ENCODE data around the gene MEG3. TPM values are rescaled to one million over a fixed set of nuclear protein-coding genes. Genes with fewer than 3 reads are reported as not detected.

The MEG3 gene
- total and polyA plus RNA-seq, 2 experiments from 2014 or later = not detected

DNA sequence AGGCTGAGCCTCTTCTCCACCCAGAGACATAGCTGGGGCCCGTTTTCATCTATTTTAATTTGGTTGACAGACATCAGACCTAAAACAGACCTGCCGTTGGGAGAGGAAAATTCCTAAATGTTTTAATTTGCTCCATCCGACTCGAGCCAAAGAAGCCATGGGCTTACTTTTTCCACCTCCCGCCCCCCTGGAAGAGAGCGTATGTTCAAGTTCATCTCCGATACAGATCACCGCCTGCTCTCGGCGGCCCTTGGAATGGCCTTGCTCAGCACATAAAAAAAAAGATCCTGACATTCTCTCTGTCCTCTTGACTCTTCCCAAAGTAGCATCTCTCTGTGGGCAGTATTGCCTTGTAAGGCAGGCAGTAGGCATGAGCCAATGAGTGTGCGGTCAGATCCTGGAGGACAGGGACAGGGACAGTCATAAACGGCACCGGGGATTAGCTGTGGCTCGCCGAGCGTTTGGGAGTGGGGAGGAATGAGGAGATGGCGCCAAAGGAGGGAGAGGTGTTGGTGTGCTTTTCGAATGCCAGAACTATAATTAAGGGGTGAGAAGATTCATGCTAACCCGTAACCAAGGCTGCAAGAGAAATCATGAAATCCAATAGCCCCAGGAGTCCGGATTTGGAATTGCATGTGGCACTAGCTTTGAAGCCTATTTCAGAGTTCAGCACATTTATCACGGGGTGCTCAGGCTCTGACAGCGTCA, 47.9 kb upstream of the MEG3 start:
- Histone ChIP-seq H4K20me1 (replicated peaks; ENCODE audit: insufficient read depth) (no peaks in the 10 kb centered on the region), H3K79me2 (replicated peaks; ENCODE audit: insufficient read depth) (no peaks in the 10 kb centered on the region), H3K4me3 (no peak overlapping the region), H3K27ac (ENCODE audit: low read depth) (no peak overlapping the region), H2AFZ (no peak overlapping the region; the same call in 1 of the 2 replicates), H3K4me1 (ENCODE audit: insufficient read depth) (no peaks in the 10 kb centered on the region), H3K36me3 (ENCODE audit: insufficient read depth) (no peaks in the 10 kb centered on the region), H3K27me3 (ENCODE audit: insufficient read depth) (no peaks in the 10 kb centered on the region), H3K9me2 (ENCODE audit: insufficient read depth) (no peaks in the 10 kb centered on the region), H3K4me2 (no peak overlapping the region), H3F3A (replicated peaks; ENCODE audit: low read depth) (no peaks in the 10 kb centered on the region)
- no peaks in the 10 kb centered on the region for H3K36me3 Mint-ChIP-seq (ENCODE audit: low read depth)
- H3K9me3 Mint-ChIP-seq = no peaks in the 10 kb centered on the region
- no peaks in the 10 kb centered on the region for H3K4me1 Mint-ChIP-seq
- no peak for ATAC-seq
- DNase-seq (ENCODE audit: low spot score) = no peak
- peaks cover 16% of the 10 kb centered on the region for H3K27me3 Mint-ChIP-seq (ENCODE audit: insufficient read depth, low read depth, poor library complexity)
- H3K4me3 Mint-ChIP-seq = no peak overlapping the region
- no peak overlapping the region for H3K27ac Mint-ChIP-seq
- TF ChIP-seq ZNF114 (CRISPR knock-in tag; IDR thresholded peaks at IDR 0.05) = no peak
- TF ChIP-seq, protein P1, sequence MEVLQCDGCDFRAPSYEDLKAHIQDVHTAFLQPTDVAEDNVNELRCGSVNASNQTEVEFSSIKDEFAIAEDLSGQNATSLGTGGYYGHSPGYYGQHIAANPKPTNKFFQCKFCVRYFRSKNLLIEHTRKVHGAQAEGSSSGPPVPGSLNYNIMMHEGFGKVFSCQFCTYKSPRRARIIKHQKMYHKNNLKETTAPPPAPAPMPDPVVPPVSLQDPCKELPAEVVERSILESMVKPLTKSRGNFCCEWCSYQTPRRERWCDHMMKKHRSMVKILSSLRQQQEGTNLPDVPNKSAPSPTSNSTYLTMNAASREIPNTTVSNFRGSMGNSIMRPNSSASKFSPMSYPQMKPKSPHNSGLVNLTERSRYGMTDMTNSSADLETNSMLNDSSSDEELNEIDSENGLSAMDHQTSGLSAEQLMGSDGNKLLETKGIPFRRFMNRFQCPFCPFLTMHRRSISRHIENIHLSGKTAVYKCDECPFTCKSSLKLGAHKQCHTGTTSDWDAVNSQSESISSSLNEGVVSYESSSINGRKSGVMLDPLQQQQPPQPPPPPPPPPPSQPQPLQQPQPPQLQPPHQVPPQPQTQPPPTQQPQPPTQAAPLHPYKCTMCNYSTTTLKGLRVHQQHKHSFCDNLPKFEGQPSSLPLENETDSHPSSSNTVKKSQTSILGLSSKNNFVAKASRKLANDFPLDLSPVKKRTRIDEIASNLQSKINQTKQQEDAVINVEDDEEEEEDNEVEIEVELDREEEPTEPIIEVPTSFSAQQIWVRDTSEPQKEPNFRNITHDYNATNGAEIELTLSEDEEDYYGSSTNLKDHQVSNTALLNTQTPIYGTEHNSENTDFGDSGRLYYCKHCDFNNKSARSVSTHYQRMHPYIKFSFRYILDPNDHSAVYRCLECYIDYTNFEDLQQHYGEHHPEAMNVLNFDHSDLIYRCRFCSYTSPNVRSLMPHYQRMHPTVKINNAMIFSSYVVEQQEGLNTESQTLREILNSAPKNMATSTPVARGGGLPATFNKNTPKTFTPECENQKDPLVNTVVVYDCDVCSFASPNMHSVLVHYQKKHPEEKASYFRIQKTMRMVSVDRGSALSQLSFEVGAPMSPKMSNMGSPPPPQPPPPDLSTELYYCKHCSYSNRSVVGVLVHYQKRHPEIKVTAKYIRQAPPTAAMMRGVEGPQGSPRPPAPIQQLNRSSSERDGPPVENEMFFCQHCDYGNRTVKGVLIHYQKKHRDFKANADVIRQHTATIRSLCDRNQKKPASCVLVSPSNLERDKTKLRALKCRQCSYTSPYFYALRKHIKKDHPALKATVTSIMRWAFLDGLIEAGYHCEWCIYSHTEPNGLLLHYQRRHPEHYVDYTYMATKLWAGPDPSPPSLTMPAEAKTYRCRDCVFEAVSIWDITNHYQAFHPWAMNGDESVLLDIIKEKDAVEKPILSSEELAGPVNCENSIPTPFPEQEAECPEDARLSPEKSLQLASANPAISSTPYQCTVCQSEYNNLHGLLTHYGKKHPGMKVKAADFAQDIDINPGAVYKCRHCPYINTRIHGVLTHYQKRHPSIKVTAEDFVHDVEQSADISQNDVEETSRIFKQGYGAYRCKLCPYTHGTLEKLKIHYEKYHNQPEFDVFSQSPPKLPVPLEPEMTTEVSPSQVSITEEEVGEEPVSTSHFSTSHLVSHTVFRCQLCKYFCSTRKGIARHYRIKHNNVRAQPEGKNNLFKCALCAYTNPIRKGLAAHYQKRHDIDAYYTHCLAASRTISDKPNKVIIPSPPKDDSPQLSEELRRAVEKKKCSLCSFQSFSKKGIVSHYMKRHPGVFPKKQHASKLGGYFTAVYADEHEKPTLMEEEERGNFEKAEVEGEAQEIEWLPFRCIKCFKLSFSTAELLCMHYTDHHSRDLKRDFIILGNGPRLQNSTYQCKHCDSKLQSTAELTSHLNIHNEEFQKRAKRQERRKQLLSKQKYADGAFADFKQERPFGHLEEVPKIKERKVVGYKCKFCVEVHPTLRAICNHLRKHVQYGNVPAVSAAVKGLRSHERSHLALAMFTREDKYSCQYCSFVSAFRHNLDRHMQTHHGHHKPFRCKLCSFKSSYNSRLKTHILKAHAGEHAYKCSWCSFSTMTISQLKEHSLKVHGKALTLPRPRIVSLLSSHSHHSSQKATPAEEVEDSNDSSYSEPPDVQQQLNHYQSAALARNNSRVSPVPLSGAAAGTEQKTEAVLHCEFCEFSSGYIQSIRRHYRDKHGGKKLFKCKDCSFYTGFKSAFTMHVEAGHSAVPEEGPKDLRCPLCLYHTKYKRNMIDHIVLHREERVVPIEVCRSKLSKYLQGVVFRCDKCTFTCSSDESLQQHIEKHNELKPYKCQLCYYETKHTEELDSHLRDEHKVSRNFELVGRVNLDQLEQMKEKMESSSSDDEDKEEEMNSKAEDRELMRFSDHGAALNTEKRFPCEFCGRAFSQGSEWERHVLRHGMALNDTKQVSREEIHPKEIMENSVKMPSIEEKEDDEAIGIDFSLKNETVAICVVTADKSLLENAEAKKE (CRISPR knock-in tag; IDR thresholded peaks at IDR 0.05) = no peak
- no peak for TF ChIP-seq ZNF331 (CRISPR knock-in tag; IDR thresholded peaks at IDR 0.05; ENCODE audit: low read depth)
- no peak for TF ChIP-seq POLR2AphosphoS5 (IDR thresholded peaks at IDR 0.05; ENCODE audit: low read depth)
- no peak for TF ChIP-seq NANOG (IDR thresholded peaks at IDR 0.05; ENCODE audit: borderline replicate concordance)
- TF ChIP-seq EZH2 (IDR thresholded peaks at IDR 0.05; ENCODE audit: low read depth, unreplicated experiment) = no peak
- TF ChIP-seq, protein P2, sequence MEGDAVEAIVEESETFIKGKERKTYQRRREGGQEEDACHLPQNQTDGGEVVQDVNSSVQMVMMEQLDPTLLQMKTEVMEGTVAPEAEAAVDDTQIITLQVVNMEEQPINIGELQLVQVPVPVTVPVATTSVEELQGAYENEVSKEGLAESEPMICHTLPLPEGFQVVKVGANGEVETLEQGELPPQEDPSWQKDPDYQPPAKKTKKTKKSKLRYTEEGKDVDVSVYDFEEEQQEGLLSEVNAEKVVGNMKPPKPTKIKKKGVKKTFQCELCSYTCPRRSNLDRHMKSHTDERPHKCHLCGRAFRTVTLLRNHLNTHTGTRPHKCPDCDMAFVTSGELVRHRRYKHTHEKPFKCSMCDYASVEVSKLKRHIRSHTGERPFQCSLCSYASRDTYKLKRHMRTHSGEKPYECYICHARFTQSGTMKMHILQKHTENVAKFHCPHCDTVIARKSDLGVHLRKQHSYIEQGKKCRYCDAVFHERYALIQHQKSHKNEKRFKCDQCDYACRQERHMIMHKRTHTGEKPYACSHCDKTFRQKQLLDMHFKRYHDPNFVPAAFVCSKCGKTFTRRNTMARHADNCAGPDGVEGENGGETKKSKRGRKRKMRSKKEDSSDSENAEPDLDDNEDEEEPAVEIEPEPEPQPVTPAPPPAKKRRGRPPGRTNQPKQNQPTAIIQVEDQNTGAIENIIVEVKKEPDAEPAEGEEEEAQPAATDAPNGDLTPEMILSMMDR (conservative IDR thresholded peaks at IDR 0.05; ENCODE audit: low read depth in 2 of 2) = no peak
- TF ChIP-seq EZH2phosphoT487 (IDR thresholded peaks at IDR 0.05; ENCODE audit: unreplicated experiment) = no peak

All from GM23338 (cell line).